B cell (primary cell): Measurements from ENCODE around the gene KRT12. TPM values are rescaled to one million over a fixed set of nuclear protein-coding genes. Genes with fewer than 3 reads are reported as not detected.

ENCODE experiments used
- ATAC-seq: fragments of 200-7000 bp; cut with Tn5 transposase; one replicate; pipeline ENCODE4 v1.10.0; 2021; ENCODE audit warnings: low read depth, mild to moderate bottlenecking, moderate number of reproducible peaks, moderate library complexity
- CTCF ChIA-PET: fragments of 350-600 bp; sonication (Branson Sonifier 250); formaldehyde crosslinking; loops from one replicate; lab custom pipeline; 2021; ENCODE audit warnings: antibody characterized with exemption, inconsistent platforms; lab: Charles Lee
- POLR2A ChIA-PET: fragments of 350-600 bp; sonication (Branson Sonifier 250); formaldehyde crosslinking; loops from one replicate; lab custom pipeline; 2021; ENCODE audit warnings: antibody characterized with exemption; lab: Charles Lee
- DNase-seq: peaks from one replicate; pipeline ENCODE4 v3.0.0; 2013
- H2AFZ ChIP-seq: 2 replicates; pipeline ENCODE4 v1.6.1; 2012; ENCODE audit warnings: mild to moderate bottlenecking, low read depth, low read length; ENCODE audit not compliant: insufficient read depth, poor library complexity, severe bottlenecking
- H3K27ac ChIP-seq, 2 donors: 1 replicate in 1 of 2; 2 replicates in 1 of 2; pipeline ENCODE4 v1.5.1; 2012 to 2013; ENCODE audit warnings: low read length in 2 of 2, mild to moderate bottlenecking in 2 of 2, moderate library complexity in 1 of 2
- H3K27me3 ChIP-seq, 4 experiments: fragments of 200-600 bp in 1 of 4; sonication (generic) in 1 of 4; replicated peaks in 1 of 4; 1 replicate in 2 of 4; 2 replicates in 2 of 4; pipeline versions ENCODE4 v1.6.1 to v1.7.0; 2013 to 2016; ENCODE audit warnings: low read length in 3 of 4, mild to moderate bottlenecking in 2 of 4, mixed read lengths in 1 of 4, moderate library complexity in 1 of 4; ENCODE audit not compliant: insufficient read depth in 4 of 4, control insufficient read depth in 3 of 4; ENCODE audit errors: control extremely low read depth in 1 of 4
- H3K36me3 ChIP-seq, 2 experiments: replicated peaks in 1 of 2; 1 replicate in 1 of 2; 2 replicates in 1 of 2; pipeline versions ENCODE4 v1.6.1 to v1.7.1; 2013; ENCODE audit warnings: low read length in 1 of 2; ENCODE audit not compliant: insufficient read depth in 2 of 2, control insufficient read depth in 1 of 2; ENCODE audit errors: control extremely low read depth in 1 of 2, extremely low read depth in 1 of 2
- H3K4me1 ChIP-seq, 2 donors: fragments of 200-600 bp in 1 of 2; sonication (generic) in 1 of 2; 1 replicate in 1 of 2; 2 replicates in 1 of 2; pipeline versions ENCODE4 v1.5.1 to v1.6.1; 2013 to 2017; ENCODE audit warnings: low read length in 2 of 2; ENCODE audit not compliant: control insufficient read depth in 2 of 2, insufficient read depth in 2 of 2
- H3K4me2 ChIP-seq: replicated peaks from 2 replicates; pipeline ENCODE3; 2012; ENCODE audit warnings: mild to moderate bottlenecking, low read depth, low read length; ENCODE audit not compliant: poor library complexity, severe bottlenecking
- H3K4me3 ChIP-seq, 5 experiments: fragments of 200-600 bp in 1 of 5; sonication (generic) in 1 of 5; 1 replicate in 3 of 5; 2 replicates in 2 of 5; pipeline versions ENCODE4 v1.5.1 to v1.7.0; 2011 to 2016; ENCODE audit warnings: low read length in 4 of 5, mild to moderate bottlenecking in 4 of 5, low read depth in 2 of 5, control low read depth in 1 of 5, moderate library complexity in 1 of 5; ENCODE audit not compliant: insufficient read depth in 1 of 5; ENCODE audit errors: control extremely low read depth in 1 of 5, extremely low read depth in 1 of 5
- H3K79me2 ChIP-seq: fragments of 200-600 bp; sonication (generic); one replicate; pipeline ENCODE4 v1.6.0; 2016; ENCODE audit warnings: low read length; ENCODE audit not compliant: control insufficient read depth, insufficient read depth
- H3K9ac ChIP-seq: fragments of 200-600 bp; sonication (generic); 2 replicates; pipeline ENCODE4 v1.6.1; 2017; ENCODE audit warnings: mild to moderate bottlenecking, low read length, moderate library complexity
- H3K9me3 ChIP-seq, 3 donors: one replicate each; pipeline versions ENCODE4 v1.6.1 to v1.7.1; 2013; ENCODE audit warnings: low read length in 2 of 3; ENCODE audit not compliant: control insufficient read depth in 2 of 3, insufficient read depth in 1 of 3; ENCODE audit errors: control extremely low read depth in 1 of 3
- H4K20me1 ChIP-seq: 2 replicates; pipeline ENCODE4 v1.6.0; 2012; ENCODE audit warnings: mild to moderate bottlenecking, low read length; ENCODE audit not compliant: insufficient read depth, control insufficient read depth, poor library complexity, severe bottlenecking
- H3K27ac Mint-ChIP-seq: one replicate; pipeline ENCODE4 v1.8.0; 2021; ENCODE audit warnings: mixed read lengths
- H3K27me3 Mint-ChIP-seq: one replicate; pipeline ENCODE4 v1.8.0; 2021; ENCODE audit warnings: mixed read lengths
- H3K4me1 Mint-ChIP-seq: one replicate; pipeline ENCODE4 v1.8.0; 2021; ENCODE audit warnings: mixed read lengths
- H3K4me3 Mint-ChIP-seq: one replicate; pipeline ENCODE4 v1.8.0; 2021; ENCODE audit warnings: mixed read lengths
- H3K9me3 Mint-ChIP-seq: one replicate; pipeline ENCODE4 v1.8.0; 2022; ENCODE audit warnings: mixed read lengths; ENCODE audit not compliant: insufficient read depth
- CTCF ChIP-seq: fragments of 200-600 bp; IDR thresholded peaks from one replicate; pipeline ENCODE4 v1.8.0; 2022; ENCODE audit warnings: antibody characterized with exemption, mild to moderate bottlenecking
- EZH2 ChIP-seq: IDR thresholded peaks from 2 replicates; pipeline ENCODE4 v1.6.1; 2012; ENCODE audit warnings: borderline replicate concordance, low read depth, mild to moderate bottlenecking, moderate library complexity, low read length; ENCODE audit not compliant: insufficient read depth, poor library complexity, severe bottlenecking
- WGBS: methylation state at CpG from one replicate; pipeline ENCODE4 v1.1.5; 2013; ENCODE audit warnings: missing lambda C conversion rate; ENCODE audit not compliant: insufficient coverage; 5-methylcytosine and 5-hydroxymethylcytosine counted together
- intact Hi-C: fragments of 100-400 bp; cut with micrococcal nuclease; formaldehyde crosslinking; loops from one replicate; pipeline ENCODE4 v1.10.0; 2022
- polyA plus RNA-seq: library from polyadenylated mRNA; depleted of rRNA; stranded (reverse); fragments of >200 nt; gene quantifications from 2 replicates; pipeline ENCODE4 v1.2.3, GENCODE V29; 2012
- total RNA-seq, 2 donors: library from RNA; stranded (reverse); fragments of 120-200 nt in 1 of 2; gene quantifications; 1 replicate in 1 of 2; 2 replicates in 1 of 2; pipeline versions ENCODE4 v1.2.3 to v1.2.4, GENCODE V29; 2013 to 2022

Gene KRT12
- total and polyA plus RNA-seq, 2 donors (not counting 1 experiment from before 2014, with no cell fraction given) = not detected

DNA sequence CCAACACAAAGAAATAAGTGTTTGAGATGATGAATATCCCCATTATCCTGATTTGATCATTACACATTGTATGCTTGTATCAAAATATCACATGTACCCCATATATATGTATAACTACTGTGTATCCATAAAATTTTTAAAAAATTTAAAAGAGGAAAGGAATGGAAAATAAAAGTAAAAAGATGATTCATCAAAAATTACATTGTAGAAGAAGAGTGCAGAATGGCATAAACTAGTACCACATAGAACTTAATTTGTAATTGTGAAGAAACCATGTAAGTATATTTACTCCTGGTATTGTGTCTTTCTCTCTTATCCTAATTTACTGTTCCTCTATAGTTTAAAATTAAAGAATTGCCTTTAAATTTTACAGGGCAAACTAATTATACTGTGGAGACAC is 33.1 kb downstream of the KRT12 start:
- CTCF ChIA-PET = no interaction called here
- H3K36me3 ChIP-seq = peaks cover 0 to 1% of the 10 kb centered on the region in 2 experiments
- H3K4me2 ChIP-seq = no peak overlapping the region
- DNase-seq (no peak), ATAC-seq (no peak)
- no peaks in the 10 kb centered on the region for H3K4me1 Mint-ChIP-seq
- no peak overlapping the region for H3K9ac ChIP-seq
- intact Hi-C loops = no loop called here
- TF ChIP-seq CTCF (no peak), EZH2 (no peak)
- no peaks in the 10 kb centered on the region for H3K27me3 Mint-ChIP-seq
- no peaks in the 10 kb centered on the region for H3K79me2 ChIP-seq
- no peaks in the 10 kb centered on the region for H3K4me1 ChIP-seq
- H3K4me3 Mint-ChIP-seq = no peak overlapping the region
- POLR2A ChIA-PET = no interaction called here
- no peak overlapping the region for H3K27ac ChIP-seq
- no peaks in the 10 kb centered on the region for H4K20me1 ChIP-seq
- no peak overlapping the region for H3K4me3 ChIP-seq
- no peaks in the 10 kb centered on the region for H3K9me3 ChIP-seq
- H3K27ac Mint-ChIP-seq = no peak overlapping the region
- H2AFZ ChIP-seq = no peak overlapping the region
- H3K9me3 Mint-ChIP-seq = peaks cover 3% of the 10 kb centered on the region
- H3K27me3 ChIP-seq = no peaks in the 10 kb centered on the region

DNA sequence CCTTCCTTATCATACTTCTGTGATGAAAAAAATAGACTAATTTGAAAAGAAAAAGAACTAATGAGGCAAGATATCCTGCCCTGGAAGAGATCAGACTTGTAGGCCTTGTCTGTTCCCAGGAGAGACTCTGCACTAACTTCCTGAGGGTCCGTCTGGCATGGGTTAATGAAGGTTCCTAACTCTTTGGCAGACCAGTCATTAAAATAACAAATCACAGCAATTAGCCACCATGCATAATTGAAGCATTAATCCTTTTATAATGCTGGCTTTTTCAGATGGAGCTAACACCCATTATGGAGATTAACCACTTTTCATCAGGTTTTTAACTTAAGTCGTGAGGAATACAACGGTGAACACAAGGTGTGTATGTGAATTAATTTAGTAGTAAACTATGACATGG is 34.2 kb downstream of the KRT12 start:
- Histone ChIP-seq H3K27me3 (no peaks in the 10 kb centered on the region), H3K9me3 (no peaks in the 10 kb centered on the region), H3K4me1 (no peaks in the 10 kb centered on the region), H3K4me3 (no peak overlapping the region), H3K27ac (no peak overlapping the region), H4K20me1 (no peaks in the 10 kb centered on the region), H3K9ac (no peak overlapping the region), H3K79me2 (peaks cover 3% of the 10 kb centered on the region), H3K36me3 (peaks cover 0 to 1% of the 10 kb centered on the region in 2 experiments), H3K4me2 (no peak overlapping the region), H2AFZ (no peak overlapping the region)
- TF ChIP-seq CTCF = no peak
- TF ChIP-seq EZH2 = no peak
- intact Hi-C loops = no loop called here
- DNase-seq (no peak), ATAC-seq (no peak)
- POLR2A ChIA-PET = no interaction called here
- Mint-ChIP-seq H3K9me3 (peaks cover 3% of the 10 kb centered on the region), H3K27ac (no peak overlapping the region), H3K4me1 (no peaks in the 10 kb centered on the region), H3K27me3 (peaks cover 6% of the 10 kb centered on the region), H3K4me3 (no peak overlapping the region)
- CTCF ChIA-PET = no interaction called here
- WGBS = 67% methylated on average over 1 of the region's 3 CpGs
